K562 (cell line): ENCODE results near the gene DLGAP3. TPM values are rescaled to one million over a fixed set of nuclear protein-coding genes. Genes with fewer than 3 reads are reported as not detected.
A peak's percentile ranks its signal among the peaks of the same experiment; 100 is the strongest.

Source experiments
- CBFB ChIP-seq: sonication (generic); formaldehyde crosslinking; IDR thresholded peaks from 2 replicates; pipeline ENCODE4 v1.4.0; 2020; ENCODE audit warnings: mild to moderate bottlenecking, missing genetic modification reagents
- EP300 ChIP-seq: IDR thresholded peaks from 2 replicates; pipeline ENCODE4 v1.6.1; 2012; ENCODE audit warnings: low read length, improper control_type of control experiment
- FUS ChIP-seq: fragments of 200-400 bp; formaldehyde crosslinking; optimal IDR thresholded peaks from 2 replicates; pipeline ENCODE3; 2017; ENCODE audit warnings: low read depth, low read length
- HNRNPL ChIP-seq: fragments of 200-400 bp; formaldehyde crosslinking; IDR thresholded peaks from 2 replicates; pipeline ENCODE4 v1.6.1; 2017; ENCODE audit warnings: low read depth, mild to moderate bottlenecking, low read length
- MTA1 ChIP-seq: fragments of 450-650 bp; IDR thresholded peaks from 2 replicates; pipeline ENCODE4 v1.6.1; 2017; ENCODE audit warnings: borderline replicate concordance
- NFE2 ChIP-seq: IDR thresholded peaks from 2 replicates; pipeline ENCODE4 v1.6.1; 2014; ENCODE audit warnings: antibody characterized with exemption, low read depth
- RAD21 ChIP-seq, 2 experiments: fragments of 250-450 bp in 1 of 2; fragments of 450-650 bp in 1 of 2; sonication (Bioruptor Pico) in 1 of 2; formaldehyde crosslinking in 1 of 2; IDR thresholded peaks in 1 of 2; conservative IDR thresholded peaks in 1 of 2; 2 replicates each; pipeline versions ENCODE4 v1.4.0 to v1.8.0; 2020 to 2022; ENCODE audit warnings: mild to moderate bottlenecking in 2 of 2, moderate library complexity in 1 of 2
- RUNX1 ChIP-seq: sonication (generic); IDR thresholded peaks from 2 replicates; pipeline ENCODE4 v1.6.1; 2016; ENCODE audit warnings: antibody characterized with exemption, low read depth
- SMARCA4 ChIP-seq: fragments of 450-650 bp; IDR thresholded peaks from 2 replicates; pipeline ENCODE4 v1.6.1; 2016
- THRAP3 ChIP-seq: fragments of 450-650 bp; IDR thresholded peaks from 2 replicates; pipeline ENCODE4 v1.6.1; 2016; ENCODE audit warnings: mild to moderate bottlenecking, inconsistent platforms, borderline replicate concordance
- ZBTB8A ChIP-seq: fragments of 450-650 bp; IDR thresholded peaks from 2 replicates; pipeline ENCODE4 v1.6.1; 2018; ENCODE audit warnings: mild to moderate bottlenecking, moderate library complexity; ENCODE audit not compliant: partially characterized antibody
- ZNF184 ChIP-seq: sonication (generic); formaldehyde crosslinking; IDR thresholded peaks from 2 replicates; pipeline ENCODE4 v1.5.0; 2020; ENCODE audit warnings: missing genetic modification reagents
- ZNF431 ChIP-seq: sonication (generic); formaldehyde crosslinking; IDR thresholded peaks from 2 replicates; pipeline ENCODE4 v1.8.0; 2022; ENCODE audit warnings: mild to moderate bottlenecking, missing genetic modification reagents
- ZNF445 ChIP-seq: fragments of 250-450 bp; sonication (Bioruptor Pico); IDR thresholded peaks from 2 replicates; pipeline ENCODE4 v1.4.0; 2020; ENCODE audit warnings: low read depth, mild to moderate bottlenecking, moderate library complexity
- polyA plus RNA-seq, 8 experiments: library from polyadenylated mRNA; depleted of rRNA in 4 of 8; stranded (reverse) in 5 of 8; unstranded in 3 of 8; fragments of >200 nt; fragmentation: Nextera tagmentation in 2 of 8; fragmentation: Illumina TruSeq in 1 of 8; extraction: Ambion mirVana in 2 of 8; extraction: Trizol in 1 of 8; gene quantifications; 2 replicates each; pipeline versions ENCODE4 v1.2.1 to v1.2.3, GENCODE V29; 2011 to 2014; ENCODE audit warnings: inconsistent platforms in 1 of 8, missing spikeins in 1 of 8
- total RNA-seq, 7 experiments: library from RNA; depleted of rRNA in 6 of 7; stranded (reverse); fragments of >200 nt in 6 of 7; fragmentation: Illumina TruSeq in 2 of 7; extraction: Trizol in 2 of 7; gene quantifications; 2 replicates each; pipeline versions ENCODE4 v1.2.1 to v1.2.3, GENCODE V29; 2011 to 2021; ENCODE audit warnings: low replicate concordance in 1 of 7
- TF ChIP-seq, protein P1 (sequence below), 2 experiments: fragments of 450-650 bp; IDR thresholded peaks; 2 replicates each; pipeline ENCODE4 v1.6.1; 2016; ENCODE audit warnings: mild to moderate bottlenecking in 2 of 2, borderline replicate concordance in 1 of 2, low read depth in 1 of 2, moderate library complexity in 1 of 2
- TF ChIP-seq, protein P2 (sequence below): fragments of 250-450 bp; sonication (Bioruptor Pico); IDR thresholded peaks from 2 replicates; pipeline ENCODE4 v1.8.0; 2022; ENCODE audit warnings: inconsistent platforms, mild to moderate bottlenecking, moderate library complexity, borderline replicate concordance

DLGAP3 gene
- total and polyA plus RNA-seq, 9 of the 15 experiments (the other 6 are each of a cell fraction or from before 2014, with no cell fraction given) = 0.01 to 0.16 (median 0.07) TPM; not detected in 6

DNA sequence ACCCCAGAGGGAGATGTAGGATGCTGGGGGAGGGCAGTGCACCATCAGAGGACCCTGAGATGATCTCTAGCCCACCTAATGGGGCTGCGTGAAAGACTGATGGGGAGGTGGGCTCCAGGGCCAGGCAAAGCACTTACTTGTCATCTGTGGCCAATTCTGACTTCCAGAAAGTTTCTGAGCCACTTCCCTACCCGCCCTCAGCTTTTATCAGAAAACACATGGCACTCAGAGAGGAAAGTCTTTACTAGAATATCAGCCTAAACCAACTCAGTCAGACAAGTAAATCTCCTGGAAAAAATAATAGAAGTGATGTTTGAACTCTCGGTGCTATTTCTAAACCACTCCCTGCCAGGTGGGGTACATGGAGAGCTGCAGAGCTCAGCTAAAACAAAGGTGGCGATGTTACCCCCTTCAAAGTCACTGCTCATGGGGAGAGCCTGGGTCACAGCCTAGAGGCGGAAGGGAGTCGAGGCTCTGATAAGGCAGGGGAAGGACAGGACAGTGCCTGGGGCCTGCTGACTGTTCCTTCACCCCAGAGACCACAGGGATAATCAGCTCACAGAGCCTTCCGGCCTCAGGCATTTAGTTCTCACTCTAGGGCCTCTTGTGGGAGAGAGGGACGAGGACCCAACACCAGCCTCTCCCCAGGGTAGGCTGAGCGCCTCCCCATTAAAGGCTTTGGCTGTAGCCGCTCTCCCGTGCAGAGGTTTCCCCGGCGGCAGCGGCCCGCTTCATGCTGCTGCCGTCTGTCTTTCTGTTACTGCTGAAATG lies 84.1 kb downstream of the DLGAP3 start (continued):
- TF ChIP-seq, protein P1, sequence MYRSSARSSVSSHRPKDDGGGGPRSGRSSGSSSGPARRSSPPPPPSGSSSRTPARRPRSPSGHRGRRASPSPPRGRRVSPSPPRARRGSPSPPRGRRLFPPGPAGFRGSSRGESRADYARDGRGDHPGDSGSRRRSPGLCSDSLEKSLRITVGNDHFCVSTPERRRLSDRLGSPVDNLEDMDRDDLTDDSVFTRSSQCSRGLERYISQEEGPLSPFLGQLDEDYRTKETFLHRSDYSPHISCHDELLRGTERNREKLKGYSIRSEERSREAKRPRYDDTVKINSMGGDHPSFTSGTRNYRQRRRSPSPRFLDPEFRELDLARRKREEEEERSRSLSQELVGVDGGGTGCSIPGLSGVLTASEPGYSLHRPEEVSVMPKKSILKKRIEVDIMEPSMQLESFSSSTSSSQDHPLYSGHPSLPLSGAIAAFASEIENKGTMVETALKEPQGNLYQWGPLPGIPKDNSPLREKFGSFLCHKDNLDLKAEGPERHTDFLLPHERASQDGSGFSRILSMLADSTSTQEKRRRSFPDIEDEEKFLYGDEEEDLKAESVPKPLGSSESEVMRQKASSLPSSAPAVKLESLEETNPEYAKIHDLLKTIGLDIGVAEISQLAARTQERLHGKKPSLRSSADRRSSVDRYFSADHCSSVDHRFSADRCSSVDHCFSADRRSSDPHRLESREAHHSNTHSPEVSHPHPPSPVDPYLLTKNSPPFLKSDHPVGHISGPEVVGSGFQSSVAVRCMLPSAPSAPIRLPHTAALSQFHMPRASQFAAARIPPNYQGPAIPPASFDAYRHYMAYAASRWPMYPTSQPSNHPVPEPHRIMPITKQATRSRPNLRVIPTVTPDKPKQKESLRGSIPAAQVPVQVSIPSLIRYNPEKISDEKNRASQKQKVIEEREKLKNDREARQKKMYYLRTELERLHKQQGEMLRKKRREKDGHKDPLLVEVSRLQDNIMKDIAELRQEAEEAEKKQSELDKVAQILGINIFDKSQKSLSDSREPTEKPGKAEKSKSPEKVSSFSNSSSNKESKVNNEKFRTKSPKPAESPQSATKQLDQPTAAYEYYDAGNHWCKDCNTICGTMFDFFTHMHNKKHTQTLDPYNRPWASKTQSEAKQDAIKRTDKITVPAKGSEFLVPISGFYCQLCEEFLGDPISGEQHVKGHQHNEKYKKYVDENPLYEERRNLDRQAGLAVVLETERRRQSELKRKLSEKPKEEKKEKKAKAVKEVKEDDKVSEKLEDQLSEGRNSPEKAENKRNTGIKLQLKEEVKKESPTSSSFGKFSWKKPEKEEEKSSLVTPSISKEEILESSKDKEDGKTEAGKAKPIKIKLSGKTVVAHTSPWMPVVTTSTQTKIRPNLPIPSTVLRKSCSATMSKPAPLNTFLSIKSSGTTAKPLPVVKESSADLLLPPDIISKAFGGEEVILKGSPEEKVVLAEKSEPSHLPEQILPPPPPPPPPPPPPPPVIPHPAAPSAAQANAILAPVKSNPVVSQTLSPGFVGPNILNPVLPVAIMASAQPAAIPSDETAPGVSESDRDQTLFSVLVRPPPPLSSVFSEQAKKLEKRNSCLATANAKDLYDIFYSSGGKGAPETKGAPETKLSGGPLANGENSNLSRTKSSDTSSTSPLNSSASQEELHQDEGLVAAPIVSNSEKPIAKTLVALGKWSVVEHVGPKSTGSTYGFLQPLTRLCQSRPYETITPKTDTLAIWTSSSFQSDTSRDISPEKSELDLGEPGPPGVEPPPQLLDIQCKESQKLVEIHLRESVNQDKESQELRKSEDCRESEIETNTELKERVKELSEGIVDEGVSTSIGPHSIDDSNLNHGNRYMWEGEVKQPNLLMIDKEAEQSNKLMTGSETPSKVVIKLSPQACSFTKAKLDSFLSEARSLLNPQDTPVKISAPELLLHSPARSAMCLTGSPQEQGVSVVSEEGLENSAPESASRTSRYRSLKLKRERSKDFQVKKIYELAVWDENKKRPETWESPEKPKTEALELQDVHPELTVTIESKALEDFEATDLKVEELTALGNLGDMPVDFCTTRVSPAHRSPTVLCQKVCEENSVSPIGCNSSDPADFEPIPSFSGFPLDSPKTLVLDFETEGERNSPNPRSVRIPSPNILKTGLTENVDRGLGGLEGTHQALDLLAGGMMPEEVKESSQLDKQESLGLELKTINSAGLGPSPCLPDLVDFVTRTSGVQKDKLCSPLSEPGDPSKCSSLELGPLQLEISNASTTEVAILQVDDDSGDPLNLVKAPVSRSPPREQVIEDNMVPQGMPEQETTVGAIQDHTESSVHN (IDR thresholded peaks at IDR 0.05; ENCODE audit: borderline replicate concordance in 1 of 2, low read depth in 1 of 2) = no peak
- TF ChIP-seq HNRNPL (no peak), RAD21 (CRISPR knock-in tag; conservative IDR thresholded peaks at IDR 0.05 in 1 of 2, IDR thresholded peaks at IDR 0.05 in 1 of 2) (peak; percentile 26 to 37; a peak in 2 of 4 replicates), ZBTB8A (no peak), EP300 (peak; percentile 53; the same call in 1 of the 2 replicates), ZNF184 (no peak), MTA1 (no peak), NFE2 (0 out of 2 replicates have a peak, but pooled peaks have one; percentile 18), CBFB (no peak), ZNF445 (CRISPR knock-in tag) (0 out of 2 replicates have a peak, but pooled peaks have one; percentile 53), FUS (no peak), THRAP3 (no peak), SMARCA4 (peak; percentile 71; the same call in 1 of the 2 replicates), ZNF431 (CRISPR knock-in tag) (no peak), RUNX1 (no peak)
- TF ChIP-seq, protein P2, sequence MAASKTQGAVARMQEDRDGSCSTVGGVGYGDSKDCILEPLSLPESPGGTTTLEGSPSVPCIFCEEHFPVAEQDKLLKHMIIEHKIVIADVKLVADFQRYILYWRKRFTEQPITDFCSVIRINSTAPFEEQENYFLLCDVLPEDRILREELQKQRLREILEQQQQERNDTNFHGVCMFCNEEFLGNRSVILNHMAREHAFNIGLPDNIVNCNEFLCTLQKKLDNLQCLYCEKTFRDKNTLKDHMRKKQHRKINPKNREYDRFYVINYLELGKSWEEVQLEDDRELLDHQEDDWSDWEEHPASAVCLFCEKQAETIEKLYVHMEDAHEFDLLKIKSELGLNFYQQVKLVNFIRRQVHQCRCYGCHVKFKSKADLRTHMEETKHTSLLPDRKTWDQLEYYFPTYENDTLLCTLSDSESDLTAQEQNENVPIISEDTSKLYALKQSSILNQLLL (CRISPR knock-in tag) = no peak
